Neural progenitor cell (in vitro differentiated cells): Measurements from ENCODE around the gene ARHGAP23.

ENCODE experiments used
- EZH2 ChIP-seq: fragments of 200-600 bp; sonication (generic); IDR thresholded peaks from 2 replicates; pipeline ENCODE4 v1.6.1; 2017; ENCODE audit warnings: antibody characterized with exemption, mild to moderate bottlenecking, moderate library complexity
- EZH2phosphoT487 ChIP-seq: fragments of 200-600 bp; sonication (generic); IDR thresholded peaks from 2 replicates; pipeline ENCODE4 v1.6.1; 2017; ENCODE audit warnings: antibody characterized with exemption
- TF ChIP-seq, protein P1 (sequence below): fragments of 200-600 bp; sonication (generic); IDR thresholded peaks from 2 replicates; pipeline ENCODE4 v1.5.1; 2017; ENCODE audit warnings: antibody characterized with exemption, mild to moderate bottlenecking

DNA sequence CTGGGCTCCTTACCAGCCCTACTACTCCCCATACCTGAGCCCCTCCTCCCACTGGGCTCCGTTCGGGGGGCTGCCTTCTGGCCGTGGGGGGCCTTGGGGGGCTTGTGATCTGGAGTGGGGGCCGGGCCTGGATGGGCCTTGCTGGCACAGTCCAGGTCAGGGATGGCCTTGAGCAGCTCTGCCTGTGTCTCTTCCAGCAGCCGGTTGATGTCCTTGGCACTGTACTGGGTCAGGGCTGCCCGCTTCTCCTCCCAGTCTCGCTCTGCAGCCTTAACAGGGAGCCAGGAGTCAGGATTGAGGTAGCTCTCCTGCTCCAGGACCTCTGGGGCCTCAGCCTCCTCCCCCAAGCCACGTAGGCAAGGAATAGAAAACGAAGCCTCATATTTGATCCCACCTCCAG is 122.9 kb downstream of the ARHGAP23 start:
- TF ChIP-seq, protein P1, sequence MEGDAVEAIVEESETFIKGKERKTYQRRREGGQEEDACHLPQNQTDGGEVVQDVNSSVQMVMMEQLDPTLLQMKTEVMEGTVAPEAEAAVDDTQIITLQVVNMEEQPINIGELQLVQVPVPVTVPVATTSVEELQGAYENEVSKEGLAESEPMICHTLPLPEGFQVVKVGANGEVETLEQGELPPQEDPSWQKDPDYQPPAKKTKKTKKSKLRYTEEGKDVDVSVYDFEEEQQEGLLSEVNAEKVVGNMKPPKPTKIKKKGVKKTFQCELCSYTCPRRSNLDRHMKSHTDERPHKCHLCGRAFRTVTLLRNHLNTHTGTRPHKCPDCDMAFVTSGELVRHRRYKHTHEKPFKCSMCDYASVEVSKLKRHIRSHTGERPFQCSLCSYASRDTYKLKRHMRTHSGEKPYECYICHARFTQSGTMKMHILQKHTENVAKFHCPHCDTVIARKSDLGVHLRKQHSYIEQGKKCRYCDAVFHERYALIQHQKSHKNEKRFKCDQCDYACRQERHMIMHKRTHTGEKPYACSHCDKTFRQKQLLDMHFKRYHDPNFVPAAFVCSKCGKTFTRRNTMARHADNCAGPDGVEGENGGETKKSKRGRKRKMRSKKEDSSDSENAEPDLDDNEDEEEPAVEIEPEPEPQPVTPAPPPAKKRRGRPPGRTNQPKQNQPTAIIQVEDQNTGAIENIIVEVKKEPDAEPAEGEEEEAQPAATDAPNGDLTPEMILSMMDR = no peak
- TF ChIP-seq EZH2 (no peak), EZH2phosphoT487 (no peak)
